GOT3 (cell line): ENCODE measurements around the gene IL16.
"Not testable (repeated sequence)": the region's sequence is repeated elsewhere in the genome, so short reads cannot be mapped to it uniquely, and the experiment has no call there.

Experiments
- DNase-seq: peaks from one replicate; lab custom pipeline; 2025; ENCODE audit warnings: mixed read lengths; lab: John Stamatoyannopoulos, UW

Gene IL16

DNA sequence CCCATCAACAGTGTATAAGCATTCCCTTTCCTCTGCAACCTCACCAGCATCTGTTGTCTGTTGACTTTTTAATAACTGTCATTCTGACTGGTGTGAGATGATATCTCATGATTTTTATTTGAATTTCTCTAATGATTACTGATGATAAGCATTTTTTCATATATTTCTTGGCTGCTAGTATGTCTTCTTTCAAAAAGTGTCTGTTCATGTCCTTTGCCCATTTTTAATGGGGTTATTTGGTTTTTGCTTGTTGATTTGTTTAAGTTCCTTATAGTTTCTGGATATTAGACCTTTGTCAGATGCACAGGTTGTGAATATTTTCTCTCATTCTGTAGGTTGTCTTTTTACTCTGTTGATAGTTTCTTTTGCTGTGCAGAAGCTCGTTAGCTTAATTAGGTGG, 11.3 kb downstream of the IL16 start:
- DNase-seq, result not testable (repeated sequence)

DNA sequence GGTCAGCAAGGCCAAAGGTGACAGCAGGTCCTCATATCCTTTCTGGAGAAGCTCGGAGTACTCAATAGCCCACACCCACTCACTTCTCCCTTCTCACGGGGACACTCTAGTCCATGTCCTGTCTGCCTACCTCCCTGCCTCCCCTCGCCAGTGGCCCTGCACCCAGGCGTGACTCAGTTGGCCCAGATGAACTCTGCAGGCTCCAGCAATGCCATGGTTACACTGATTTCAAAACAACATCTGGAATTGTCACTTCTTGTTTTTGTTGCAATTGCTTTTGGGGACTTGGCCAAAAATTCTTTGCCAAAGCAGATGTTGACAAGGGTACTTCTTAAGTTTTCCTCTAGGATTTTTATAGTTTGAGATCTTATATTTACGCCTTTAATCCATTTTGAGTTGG, 13.0 kb downstream of the IL16 start:
- no peak for DNase-seq

DNA sequence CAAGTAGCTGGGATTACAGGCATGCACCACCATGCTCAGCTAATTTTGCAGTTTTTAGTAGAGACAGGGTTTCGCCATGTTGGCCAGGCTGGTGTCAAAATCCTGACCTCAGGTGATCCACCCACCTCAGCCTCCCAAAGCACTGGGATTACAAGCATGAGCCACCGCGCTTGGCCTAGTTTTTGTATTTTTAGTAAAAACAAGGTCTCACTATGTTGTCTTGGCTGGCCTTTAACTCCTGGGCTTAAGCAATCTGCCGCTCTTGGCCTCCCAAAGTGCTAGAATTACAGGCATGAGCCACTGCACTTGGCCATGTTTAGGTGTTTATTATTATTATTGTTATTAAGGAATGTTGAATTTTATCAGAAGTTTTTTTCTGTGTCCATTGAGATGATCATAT, 14.7 kb downstream of the IL16 start:
- no peak for DNase-seq

DNA sequence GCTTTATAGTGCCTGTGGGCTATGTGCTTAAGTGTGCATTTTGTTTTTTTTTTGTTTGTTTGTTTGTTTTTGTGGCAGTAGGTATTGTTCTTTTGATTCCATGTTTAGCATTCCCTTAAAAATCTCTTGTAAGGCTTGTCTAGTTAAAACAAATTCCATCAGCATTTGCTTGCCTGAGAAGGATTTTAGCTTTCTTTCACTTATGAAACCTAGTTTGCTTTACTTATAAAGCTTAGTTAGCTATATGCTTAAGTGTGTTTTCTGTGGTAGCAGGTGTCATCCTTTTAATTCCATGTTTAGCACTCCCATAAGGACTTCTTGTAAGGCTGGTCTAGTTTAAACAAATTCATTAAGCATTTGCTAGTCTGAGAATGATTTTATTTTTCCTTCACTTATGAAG, 17.3 kb downstream of the IL16 start:
- DNase-seq, result no peak

DNA sequence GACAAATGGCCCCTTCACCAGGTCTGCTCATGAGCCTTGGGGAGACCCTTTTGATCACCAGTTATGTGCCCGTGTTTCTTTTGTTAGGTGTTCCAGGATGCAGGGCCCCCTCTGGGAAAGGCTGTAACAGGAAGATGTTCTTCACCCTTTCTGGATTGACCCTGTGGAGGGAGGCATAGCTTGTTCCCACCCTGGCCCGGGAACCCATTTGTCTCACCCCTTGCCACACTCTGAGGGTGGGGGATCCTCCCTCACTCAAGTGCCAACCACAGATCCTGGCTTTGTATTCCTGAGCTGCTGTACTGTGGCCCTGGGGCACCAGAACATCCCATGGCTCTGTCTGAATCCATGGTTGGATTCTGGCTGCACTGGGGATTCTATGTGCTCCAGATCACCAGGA, 18.9 kb downstream of the IL16 start:
- no peak for DNase-seq

DNA sequence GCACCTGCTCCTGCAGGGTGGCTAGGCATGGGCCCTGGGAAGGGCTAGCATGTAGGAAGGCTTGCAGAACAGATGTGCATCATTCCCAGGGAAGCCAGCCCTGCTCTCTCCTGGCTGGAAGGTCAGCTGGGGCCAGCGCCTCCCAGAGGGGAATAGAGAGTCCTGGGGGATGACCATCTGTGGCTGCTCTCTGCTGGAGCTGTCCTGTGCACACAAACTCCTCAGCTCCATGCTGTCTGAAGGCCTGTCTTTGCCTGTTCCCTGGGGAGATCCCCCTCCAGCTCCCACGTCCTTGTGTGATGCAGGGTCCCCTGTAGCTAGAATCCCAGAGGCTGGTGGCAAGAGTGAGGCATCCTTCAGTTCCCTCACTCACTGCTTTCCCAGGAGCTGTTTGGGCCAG, 19.3 kb downstream of the IL16 start:
- DNase-seq, result no peak

DNA sequence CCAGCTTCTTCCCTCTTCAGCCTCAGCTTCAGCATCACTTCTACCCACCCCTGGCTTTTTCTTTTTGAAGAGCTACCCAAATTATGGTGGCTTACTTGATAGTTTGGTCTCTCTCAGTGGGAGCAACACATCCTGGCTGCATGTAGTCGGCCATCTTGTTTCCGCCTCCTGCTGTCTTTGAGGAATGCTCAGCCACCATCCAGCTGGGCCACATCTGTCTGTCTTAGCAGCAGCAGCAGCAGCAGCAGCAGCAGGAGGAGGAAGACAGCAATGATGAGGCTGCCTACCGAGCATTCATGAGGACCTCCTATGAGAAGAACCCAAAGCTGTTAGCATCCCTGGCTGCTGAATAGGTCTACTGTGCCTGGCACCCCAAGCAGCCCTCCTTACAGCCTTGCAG, 19.7 kb downstream of the IL16 start:
- no peak for DNase-seq

DNA sequence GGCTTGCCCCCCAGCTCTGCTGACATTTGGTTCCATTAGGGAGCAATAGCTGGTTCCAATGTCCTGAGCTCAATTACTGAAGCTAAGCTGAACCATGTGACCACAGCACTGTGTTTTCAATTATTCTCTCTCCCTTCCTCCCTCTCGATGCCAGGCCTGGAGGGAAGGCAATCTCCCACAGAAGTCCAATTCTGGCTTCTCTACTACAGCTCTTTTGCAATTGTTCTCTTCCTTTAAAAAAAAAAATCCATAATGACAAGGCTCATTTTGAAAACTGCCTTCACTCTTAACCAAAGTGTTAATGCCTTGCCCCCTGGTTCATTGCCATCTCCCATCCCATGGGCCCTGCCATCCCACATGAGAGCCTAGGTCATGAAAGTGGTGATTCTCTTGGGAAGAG, 24.8 kb downstream of the IL16 start:
- no peak for DNase-seq

DNA sequence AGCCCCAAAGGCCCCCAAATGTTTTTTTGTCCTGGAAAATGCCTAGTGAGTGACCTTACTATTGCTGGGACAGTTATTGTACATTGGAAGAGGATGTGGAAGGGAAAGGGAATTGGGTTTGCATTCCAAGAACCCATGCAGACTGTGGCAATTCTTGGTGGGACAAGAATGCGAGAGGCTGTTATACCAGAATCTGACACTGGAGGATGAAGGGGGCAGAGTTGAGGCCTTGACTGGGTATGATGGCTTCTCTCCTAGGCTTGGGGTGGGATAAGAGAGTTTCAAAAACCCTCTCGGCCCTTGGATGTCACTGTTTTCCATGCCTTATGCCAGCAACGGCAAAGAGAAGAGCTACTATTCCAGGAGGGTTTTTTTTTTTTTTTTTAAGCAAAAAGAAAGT, 25.3 kb downstream of the IL16 start:
- no peak for DNase-seq

DNA sequence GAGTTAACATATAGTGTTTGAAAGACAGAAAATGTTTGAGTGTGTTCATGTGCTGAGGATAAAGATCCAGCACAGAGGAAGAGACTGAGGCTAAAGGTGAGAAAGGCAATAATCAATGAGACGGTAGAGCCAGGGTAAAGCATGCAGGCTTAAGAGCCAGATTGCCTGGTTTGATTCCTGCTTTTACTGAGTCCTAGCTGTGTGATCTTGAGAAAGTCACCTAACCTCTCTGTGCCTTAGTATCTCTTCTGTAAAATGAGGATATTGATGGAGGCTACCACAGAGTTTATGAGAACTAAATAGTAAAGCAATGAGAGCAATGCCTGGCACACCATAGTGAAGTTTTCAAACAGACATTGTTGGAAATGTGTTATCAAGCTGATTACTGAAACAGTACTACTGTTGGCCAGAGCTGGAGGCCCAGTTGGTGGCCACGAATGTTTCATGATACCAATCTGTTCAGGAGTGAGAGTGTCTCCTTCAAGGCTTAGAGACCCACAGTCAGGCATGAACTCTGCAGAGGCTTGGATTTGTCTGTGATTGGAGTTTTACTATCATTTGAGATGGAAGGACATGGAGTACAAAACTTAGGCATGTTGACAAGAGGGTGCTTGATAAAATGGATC, 26.8 kb downstream of the IL16 start:
- DNase-seq, result no peak

DNA sequence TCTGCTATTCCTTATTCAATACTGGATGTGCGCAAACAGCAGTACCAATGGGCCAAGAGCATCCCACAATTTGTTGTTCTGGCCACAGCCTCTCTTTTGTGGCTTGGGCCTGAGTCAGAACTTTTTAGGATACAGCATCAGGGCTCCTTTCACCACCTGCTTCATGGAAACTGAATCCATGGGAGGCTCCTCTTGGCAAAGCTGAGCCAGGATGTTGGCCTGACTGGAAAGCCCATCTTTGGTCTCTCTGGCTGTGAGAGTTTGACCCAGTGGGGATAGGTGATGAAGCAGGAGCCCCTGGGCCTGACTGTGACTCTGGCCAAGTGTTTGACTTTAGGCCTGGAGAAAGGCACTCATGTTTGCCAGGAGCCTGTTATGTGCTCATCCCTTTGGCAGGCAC, 27.6 kb downstream of the IL16 start:
- no peak for DNase-seq

DNA sequence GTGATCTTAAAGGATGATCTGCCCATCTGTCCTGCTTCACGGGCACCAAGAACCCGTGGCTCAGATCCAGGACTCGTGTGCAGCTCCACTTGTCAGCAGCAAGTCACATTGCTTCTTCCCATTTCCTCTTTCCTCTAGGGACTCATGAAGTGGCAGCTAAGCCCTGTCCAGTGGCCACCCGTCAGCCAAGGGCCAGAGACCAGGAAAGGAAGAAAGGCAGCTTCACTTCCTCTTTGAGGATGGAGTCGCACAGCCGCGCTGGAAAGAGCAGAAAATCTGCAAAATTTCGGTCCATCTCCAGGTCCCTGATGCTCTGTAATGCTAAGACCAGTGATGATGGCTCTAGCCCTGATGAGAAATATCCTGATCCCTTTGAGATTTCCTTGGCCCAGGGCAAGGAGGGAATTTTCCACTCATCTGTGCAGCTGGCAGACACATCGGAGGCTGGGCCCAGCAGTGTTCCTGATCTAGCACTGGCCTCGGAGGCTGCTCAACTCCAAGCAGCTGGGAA, 28.5 kb downstream of the IL16 start:
- DNase-seq, result no peak

DNA sequence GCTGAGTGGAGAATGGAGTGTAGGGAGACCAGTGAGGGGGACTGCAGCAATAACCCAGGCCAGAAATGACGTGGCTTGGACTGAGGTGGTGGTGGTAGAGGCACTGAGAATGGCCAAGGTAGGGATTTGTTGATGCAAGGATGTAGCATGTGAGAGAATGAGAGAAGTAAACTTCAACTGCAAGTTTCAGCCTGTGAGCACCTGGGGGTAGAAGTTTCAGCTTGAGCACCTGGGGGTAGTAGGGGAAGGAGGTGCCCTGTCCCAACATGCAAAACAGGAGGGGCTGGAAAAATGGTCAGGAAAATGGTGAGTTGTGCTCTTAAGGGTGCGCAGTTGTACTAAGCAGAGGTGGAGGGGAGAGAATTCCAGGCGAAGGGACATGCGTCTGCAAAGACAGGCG, 31.0 kb downstream of the IL16 start:
- DNase-seq, result no peak

DNA sequence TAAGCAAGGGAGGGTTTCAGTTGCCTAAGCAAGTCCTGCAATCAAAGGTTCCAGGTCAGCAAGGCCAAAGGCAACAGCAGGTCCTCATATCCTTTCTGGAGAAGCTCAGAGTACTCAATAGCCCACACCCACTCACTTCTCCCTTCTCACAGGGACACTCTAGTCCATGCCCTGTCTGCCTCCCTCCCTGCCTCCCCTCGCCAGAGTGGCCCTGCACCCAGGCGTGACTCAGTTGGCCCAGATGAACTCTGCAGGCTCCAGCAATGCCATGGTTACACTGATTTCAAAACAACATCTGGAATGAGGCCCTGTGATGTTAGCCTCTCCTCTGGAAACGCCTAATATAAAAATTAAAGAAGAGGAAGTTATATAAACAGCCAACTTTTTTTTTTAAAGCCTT, 32.9 kb downstream of the IL16 start:
- no peak for DNase-seq

DNA sequence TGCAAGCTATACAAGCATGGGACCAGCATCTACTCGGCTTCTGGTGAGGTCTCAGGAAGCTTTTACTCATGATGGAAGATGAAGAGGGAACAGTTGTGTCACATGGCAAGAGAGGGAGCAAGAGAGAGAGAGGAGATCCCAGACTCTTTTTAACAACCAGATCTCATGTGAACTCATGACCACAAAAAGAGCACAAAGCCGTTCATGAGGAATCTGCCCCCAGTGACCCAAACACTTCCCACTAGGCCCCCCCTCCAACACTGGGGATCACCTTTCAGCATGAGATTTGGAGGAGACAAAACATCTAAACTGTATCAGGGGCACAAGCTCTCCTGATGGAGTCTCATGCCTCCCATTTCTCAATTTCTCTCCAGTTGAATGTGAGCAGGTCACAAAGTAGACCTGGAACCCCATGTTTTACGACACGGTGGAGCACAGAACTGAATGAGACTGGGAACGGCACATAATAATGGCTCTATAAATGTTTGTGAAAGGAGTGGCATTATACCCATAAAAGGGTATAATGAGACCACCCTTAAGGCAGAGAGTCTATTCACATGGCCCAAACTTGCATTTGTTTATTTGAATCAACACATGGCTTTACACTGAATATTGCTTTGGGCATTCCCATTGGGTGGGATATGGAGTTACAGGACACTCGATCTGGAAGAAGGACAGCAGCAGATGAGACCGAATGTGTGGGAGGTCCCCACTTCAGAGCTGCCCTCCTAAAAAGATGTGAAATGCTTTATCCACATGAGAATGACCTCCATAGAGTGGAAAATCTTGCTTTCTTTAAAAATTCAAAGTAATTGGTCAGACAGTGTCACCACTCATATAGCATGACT, 38.8 kb downstream of the IL16 start:
- no peak for DNase-seq

DNA sequence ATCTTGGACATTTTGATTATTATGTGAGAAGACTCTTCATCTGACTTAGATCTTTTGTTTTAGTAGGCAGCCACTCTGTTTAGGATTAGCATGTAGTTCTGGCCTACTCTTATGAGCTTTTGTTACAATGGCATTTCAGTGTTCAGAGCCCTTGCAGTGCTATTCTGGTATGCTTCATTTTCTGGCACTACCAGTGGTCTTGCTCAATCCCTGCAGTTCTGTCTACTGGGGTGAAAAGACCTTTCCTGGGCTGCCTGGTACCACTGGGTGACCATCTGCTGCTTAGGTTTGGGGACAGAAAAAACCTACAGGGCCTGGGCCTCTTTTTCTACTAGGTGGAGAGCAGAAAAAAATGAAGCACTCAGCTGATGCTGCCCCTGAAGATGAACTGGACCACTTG, 42.5 kb downstream of the IL16 start:
- no peak for DNase-seq

DNA sequence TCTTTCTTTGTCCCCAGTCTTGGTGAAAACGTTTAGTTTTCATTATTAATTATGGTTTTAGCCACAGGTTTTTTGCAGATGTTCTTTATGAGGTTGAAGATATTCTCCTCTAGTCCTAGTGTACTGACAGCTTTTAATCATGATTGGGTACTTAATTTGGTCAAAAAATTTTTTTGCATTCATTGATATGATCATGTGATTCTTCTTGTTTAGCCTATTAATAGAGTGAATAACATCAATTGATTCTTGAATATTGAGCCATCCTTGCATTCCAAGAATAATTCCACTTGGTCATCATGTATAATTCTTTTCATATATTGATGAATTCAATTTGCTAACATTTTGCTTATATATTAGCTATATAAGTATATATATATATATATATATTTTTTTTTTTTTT, 46.1 kb downstream of the IL16 start:
- DNase-seq, result no peak

DNA sequence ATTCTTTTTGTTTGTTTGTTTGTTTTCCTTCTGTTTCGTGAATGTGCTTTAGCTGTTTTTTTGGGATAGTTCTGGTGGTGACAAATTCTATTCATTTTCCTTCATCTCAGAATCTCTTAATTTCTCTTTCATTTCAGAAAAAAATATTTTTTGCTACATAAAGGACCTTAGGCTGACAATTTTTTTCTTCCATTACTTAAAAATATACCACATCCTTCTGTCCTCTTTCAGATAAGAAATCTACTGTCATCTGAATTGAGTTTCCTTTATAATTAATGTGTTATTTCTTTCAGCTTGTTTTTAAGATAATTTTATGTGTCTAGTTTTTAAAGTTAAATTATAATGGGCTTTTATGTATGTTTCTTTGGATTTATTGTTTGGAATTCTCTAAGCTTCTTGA, 47.6 kb downstream of the IL16 start:
- no peak for DNase-seq

DNA sequence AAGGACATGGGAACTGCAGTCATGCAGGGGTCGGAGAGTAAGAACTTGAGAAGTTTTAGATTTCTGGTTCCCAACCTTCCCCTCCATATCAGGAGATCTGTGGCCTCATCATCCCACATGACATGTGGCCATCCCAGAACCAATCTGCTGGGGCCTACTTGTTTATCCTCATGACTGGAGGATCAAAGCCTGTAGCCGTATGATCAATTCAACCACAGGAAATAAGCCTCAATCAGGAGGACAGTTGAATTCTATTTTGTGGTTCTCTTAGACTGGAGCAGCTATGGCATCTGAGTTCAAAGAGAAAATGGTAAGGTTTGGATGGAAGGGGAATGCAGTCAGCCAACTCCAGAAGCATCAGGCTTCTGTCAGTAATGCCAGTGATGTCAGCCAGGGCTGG, 57.2 kb downstream of the IL16 start:
- no peak for DNase-seq

DNA sequence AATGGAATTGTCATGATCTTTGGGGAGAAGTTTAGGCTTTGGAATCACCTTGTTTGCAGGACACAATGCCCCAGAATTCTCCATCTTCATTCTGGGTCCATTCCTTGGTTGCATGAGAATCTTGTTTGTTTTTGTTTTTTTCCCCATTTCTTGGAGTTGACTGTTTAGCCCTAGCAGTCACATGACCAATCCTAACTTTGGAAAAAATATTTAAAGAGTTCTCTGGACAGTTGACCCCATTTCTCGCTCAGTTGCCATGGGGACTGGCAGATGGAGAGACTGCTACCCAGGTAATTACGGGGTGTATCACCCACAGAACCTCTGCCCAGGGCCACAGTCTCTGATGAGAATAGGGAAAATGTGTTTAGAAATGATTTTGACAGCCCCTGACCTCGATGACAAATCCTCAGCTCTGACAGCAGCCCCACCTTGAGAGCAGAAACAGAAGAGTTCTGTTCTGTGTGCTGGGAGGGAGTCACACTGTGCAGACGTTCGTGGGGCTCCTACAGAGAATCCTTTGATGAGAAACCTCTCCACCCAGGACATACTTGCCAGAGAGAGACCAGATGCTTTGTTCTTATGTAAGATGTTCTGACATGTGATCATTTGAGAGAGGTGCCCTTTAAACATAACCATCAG, 57.7 kb downstream of the IL16 start:
- no peak for DNase-seq

DNA sequence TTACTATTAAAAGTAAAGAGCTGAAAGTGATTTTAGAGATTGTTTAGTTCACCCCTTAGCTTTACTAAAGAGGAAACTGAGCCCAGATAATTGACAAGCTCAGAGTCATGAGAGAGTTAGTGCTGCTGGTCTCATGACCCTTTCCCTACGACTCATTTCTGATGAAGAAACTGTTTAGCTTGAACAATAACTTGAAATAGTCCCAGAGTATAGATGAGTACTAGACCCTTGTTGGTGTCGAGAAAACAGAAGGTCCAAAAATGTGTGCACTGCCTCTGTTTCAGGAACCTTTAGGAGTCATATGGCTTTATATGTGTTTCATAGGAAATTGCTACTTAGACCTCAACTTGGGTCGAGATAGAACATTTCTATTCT, 58.2 kb downstream of the IL16 start:
- no peak for DNase-seq

DNA sequence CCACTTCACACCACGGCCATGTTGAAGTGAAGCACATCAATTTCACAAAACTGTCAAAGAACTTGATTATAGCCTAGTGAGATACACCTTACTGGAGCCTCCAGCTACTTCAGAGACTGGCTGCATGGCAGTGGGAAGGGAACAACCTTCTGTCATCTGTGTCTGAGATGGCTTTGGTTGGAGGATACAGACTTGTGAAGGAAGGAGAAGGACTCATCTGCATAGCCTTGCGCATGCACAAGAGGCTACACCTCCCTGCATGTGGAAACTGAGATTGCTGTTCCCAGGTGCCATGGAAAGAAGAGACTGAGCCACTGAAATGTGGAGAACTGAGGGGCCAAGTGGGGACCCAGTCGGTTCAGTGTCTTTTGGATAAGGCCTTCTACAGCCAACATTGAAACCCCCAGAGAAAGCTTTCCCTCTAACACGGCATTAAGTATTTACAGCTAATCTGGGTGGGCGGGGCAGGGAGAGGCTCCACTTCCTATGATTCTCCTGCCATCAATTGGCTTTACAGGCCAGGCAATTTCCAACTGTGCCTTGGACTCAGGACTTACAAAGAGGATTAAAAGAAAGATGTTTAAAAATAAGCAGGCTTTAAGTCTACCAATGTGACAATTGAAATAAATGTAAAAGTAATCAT, 58.8 kb downstream of the IL16 start:
- no peak for DNase-seq

DNA sequence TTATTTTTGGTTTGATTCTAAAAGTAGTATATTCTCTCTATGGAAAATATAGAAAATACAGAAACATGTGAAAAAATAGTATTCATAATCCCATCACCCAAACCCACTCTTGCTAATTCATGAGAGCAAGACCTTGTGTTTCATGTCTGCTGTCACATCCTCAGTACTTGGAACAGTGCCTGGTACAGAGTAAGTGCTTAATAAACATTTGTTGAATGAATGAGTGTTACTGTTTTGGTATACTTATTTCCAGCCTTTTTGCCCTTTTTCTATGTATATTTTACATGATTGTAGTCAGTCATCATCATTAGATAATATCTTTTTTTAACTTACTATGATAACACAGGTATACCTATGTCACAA, 59.3 kb downstream of the IL16 start:
- DNase-seq, result no peak
